PC-3 (cell line): ENCODE results near the gene CHI3L1.

ENCODE experiments used
- EZH2 ChIP-seq: fragments of 300-600 bp; sonication (generic); IDR thresholded peaks from one replicate; pipeline ENCODE4 v1.6.1; 2017; ENCODE audit warnings: antibody characterized with exemption, mild to moderate bottlenecking, low read length; ENCODE audit not compliant: unreplicated experiment
- EZH2phosphoT487 ChIP-seq: fragments of 300-600 bp; sonication (generic); IDR thresholded peaks from 2 replicates; pipeline ENCODE4 v1.6.1; 2018; ENCODE audit warnings: mild to moderate bottlenecking, antibody characterized with exemption, low read length, borderline replicate concordance
- TF ChIP-seq, protein P1 (sequence below): fragments of 300-600 bp; sonication (generic); conservative IDR thresholded peaks from 2 replicates; pipeline ENCODE4 v1.5.1; 2017; ENCODE audit warnings: antibody characterized with exemption, low read depth, mild to moderate bottlenecking, low read length

GRCh38 chr1:203165800-203166161 lies 20.7 kb downstream of the CHI3L1 start:
- TF ChIP-seq, protein P1, sequence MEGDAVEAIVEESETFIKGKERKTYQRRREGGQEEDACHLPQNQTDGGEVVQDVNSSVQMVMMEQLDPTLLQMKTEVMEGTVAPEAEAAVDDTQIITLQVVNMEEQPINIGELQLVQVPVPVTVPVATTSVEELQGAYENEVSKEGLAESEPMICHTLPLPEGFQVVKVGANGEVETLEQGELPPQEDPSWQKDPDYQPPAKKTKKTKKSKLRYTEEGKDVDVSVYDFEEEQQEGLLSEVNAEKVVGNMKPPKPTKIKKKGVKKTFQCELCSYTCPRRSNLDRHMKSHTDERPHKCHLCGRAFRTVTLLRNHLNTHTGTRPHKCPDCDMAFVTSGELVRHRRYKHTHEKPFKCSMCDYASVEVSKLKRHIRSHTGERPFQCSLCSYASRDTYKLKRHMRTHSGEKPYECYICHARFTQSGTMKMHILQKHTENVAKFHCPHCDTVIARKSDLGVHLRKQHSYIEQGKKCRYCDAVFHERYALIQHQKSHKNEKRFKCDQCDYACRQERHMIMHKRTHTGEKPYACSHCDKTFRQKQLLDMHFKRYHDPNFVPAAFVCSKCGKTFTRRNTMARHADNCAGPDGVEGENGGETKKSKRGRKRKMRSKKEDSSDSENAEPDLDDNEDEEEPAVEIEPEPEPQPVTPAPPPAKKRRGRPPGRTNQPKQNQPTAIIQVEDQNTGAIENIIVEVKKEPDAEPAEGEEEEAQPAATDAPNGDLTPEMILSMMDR: no peak
- TF ChIP-seq EZH2 (no peak), EZH2phosphoT487 (no peak)
